Activated CD8-positive, alpha-beta T cell treated with anti-CD3 and anti-CD28 coated beads, Interleukin-2, amount 10 ng/mL, durations not matched to agents 7 days and 5 days (primary cell): ENCODE results near the gene BICC1. TPM values are rescaled to one million over a fixed set of nuclear protein-coding genes. Genes with fewer than 3 reads are reported as not detected.

Experiments used
- ATAC-seq: fragments of 150-1000 bp; cut with Tn5 transposase; one replicate; pipeline ENCODE4 v1.10.0; 2021; ENCODE audit warnings: moderate library complexity
- CTCF ChIA-PET: fragments of 350-600 bp; sonication (Branson Sonifier 250); formaldehyde crosslinking; loops from one replicate; lab custom pipeline; 2021; ENCODE audit warnings: antibody characterized with exemption; lab: Charles Lee
- POLR2A ChIA-PET: fragments of 350-600 bp; sonication (Branson Sonifier 250); formaldehyde crosslinking; loops from one replicate; lab custom pipeline; 2021; ENCODE audit warnings: antibody characterized with exemption; lab: Charles Lee
- DNase-seq: peaks from one replicate; pipeline ENCODE4 v3.0.0-alpha.2; 2020
- H3K27ac Mint-ChIP-seq: one replicate; pipeline ENCODE4 v1.8.0; 2021; ENCODE audit warnings: mild to moderate bottlenecking, mixed read lengths
- H3K27me3 Mint-ChIP-seq: one replicate; pipeline ENCODE4 v1.8.0; 2021; ENCODE audit warnings: low read depth, mixed read lengths
- H3K36me3 Mint-ChIP-seq: one replicate; pipeline ENCODE4 v1.8.0; 2021; ENCODE audit warnings: low read depth, mixed read lengths
- H3K4me1 Mint-ChIP-seq: one replicate; pipeline ENCODE4 v1.8.0; 2021; ENCODE audit warnings: low read depth, mixed read lengths
- H3K4me3 Mint-ChIP-seq: one replicate; pipeline ENCODE4 v1.8.0; 2021; ENCODE audit warnings: mild to moderate bottlenecking, mixed read lengths
- H3K9me3 Mint-ChIP-seq: one replicate; pipeline ENCODE4 v1.8.0; 2022; ENCODE audit warnings: mixed read lengths; ENCODE audit not compliant: insufficient read depth
- total RNA-seq, 2 experiments: library from RNA; stranded (reverse); gene quantifications; one replicate each; pipeline ENCODE4 v1.2.3, GENCODE V29; 2021

The BICC1 gene
- total RNA-seq, 2 experiments from 2014 or later, result not detected

- ChIA-PET POLR2A (no interaction called here), CTCF (no interaction called here)
- peaks cover 5% of the 10 kb centered on the region for H3K9me3 Mint-ChIP-seq
- ATAC-seq (no peak), DNase-seq (no peak)
- H3K36me3 Mint-ChIP-seq, result no peaks in the 10 kb centered on the region
- no peak overlapping the region for H3K4me3 Mint-ChIP-seq
- no peaks in the 10 kb centered on the region for H3K4me1 Mint-ChIP-seq
- H3K27me3 Mint-ChIP-seq, result no peaks in the 10 kb centered on the region
- no peak overlapping the region for H3K27ac Mint-ChIP-seq
These were observed 215.0 kb downstream of the BICC1 start for GRCh38 chr10:58727633-58728032.

DNA sequence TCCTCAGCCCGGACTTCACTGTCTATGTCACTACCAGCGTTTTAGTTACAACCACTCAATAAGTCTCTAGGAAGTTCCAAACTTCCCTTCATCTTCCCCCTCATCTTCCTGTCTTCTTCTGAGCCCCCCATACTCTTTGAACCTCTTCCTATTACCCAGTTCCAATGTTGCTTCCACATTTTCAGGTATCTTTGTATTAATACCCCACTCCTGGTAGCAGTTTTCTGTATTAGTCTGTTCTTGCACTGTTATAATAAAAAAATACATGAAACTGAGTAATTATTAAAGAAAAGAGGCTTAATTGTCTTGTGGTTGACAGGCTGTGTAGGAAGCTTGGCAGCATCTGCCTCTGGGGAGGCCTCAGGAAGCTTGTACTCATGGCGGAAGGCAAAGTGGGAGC is 218.6 kb downstream of the BICC1 start:
- Mint-ChIP-seq H3K4me1 (no peaks in the 10 kb centered on the region), H3K9me3 (peaks cover 5% of the 10 kb centered on the region), H3K36me3 (no peaks in the 10 kb centered on the region), H3K4me3 (no peak overlapping the region), H3K27me3 (no peaks in the 10 kb centered on the region), H3K27ac (no peak overlapping the region)
- DNase-seq, result no peak
- ATAC-seq, result no peak
- POLR2A ChIA-PET, result no interaction called here
- CTCF ChIA-PET, result no interaction called here

DNA sequence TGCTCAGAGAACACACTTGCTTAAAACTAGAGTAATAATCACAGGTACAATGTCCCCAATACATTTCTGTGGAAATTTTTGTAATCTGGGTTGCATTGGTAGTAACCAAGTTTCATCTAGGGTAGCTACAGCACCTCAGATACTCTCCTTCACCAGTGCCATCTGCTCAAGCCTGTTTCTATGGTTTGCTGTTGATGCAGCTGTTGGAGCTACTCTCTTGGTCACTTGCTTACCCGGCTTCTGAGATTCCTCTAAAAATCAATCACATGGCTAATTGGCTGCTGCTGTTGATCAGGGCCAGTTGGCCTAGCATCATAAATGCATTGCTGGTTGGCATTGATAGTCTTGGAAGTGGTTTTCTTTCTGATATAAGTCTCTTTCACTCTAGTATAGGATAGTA is 220.8 kb downstream of the BICC1 start:
- Mint-ChIP-seq H3K27ac (no peak overlapping the region), H3K27me3 (no peaks in the 10 kb centered on the region), H3K4me1 (no peaks in the 10 kb centered on the region), H3K9me3 (peaks cover 5% of the 10 kb centered on the region), H3K4me3 (no peak overlapping the region), H3K36me3 (no peaks in the 10 kb centered on the region)
- no peak for ATAC-seq
- ChIA-PET CTCF (no interaction called here), POLR2A (no interaction called here)
- no peak for DNase-seq

- no peak overlapping the region for H3K27ac Mint-ChIP-seq
- no peaks in the 10 kb centered on the region for H3K4me1 Mint-ChIP-seq
- H3K4me3 Mint-ChIP-seq, result no peak overlapping the region
- CTCF ChIA-PET, result interaction anchor here (0.8 kb wide), 1 partner anchor 772 kb away, joined by 3 read pairs; no protein-coding TSS in a partner anchor
- POLR2A ChIA-PET, result no interaction called here
- DNase-seq (no peak), ATAC-seq (no peak)
- H3K27me3 Mint-ChIP-seq, result no peaks in the 10 kb centered on the region
- peaks cover 5% of the 10 kb centered on the region for H3K9me3 Mint-ChIP-seq
- no peaks in the 10 kb centered on the region for H3K36me3 Mint-ChIP-seq
These were observed 221.4 kb downstream of the BICC1 start for GRCh38 chr10:58734116-58734515.

DNA sequence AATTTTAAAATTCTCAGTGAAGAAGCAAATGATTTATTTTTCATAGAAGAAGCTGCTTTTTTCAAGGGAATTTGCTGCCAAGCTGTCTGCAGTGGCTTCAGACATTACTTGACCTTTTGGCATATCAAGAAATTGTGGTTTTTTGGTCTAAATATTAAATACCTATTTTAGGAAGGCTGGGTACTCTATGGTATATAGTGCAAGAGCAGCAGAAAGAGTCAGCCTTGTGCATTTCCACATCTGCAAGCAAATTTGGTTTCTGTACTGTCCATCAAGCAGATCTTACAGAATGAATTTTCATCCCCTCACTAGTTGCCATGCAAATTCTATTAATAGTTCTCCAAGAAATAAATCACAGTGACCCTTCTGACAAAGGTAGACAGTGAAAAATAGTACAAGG is 222.0 kb downstream of the BICC1 start:
- no peaks in the 10 kb centered on the region for H3K36me3 Mint-ChIP-seq

GRCh38 chr10:58735087-58735486 is 222.4 kb downstream of the BICC1 start:
- no peak for ATAC-seq
- POLR2A ChIA-PET, result no interaction called here
- CTCF ChIA-PET, result no interaction called here
- no peak overlapping the region for H3K27ac Mint-ChIP-seq
- no peak for DNase-seq
- H3K4me3 Mint-ChIP-seq, result no peak overlapping the region
- peaks cover 5% of the 10 kb centered on the region for H3K9me3 Mint-ChIP-seq
- H3K36me3 Mint-ChIP-seq, result no peaks in the 10 kb centered on the region
- no peaks in the 10 kb centered on the region for H3K4me1 Mint-ChIP-seq
- no peaks in the 10 kb centered on the region for H3K27me3 Mint-ChIP-seq

More for the DNA sequence above, 222.0 kb downstream of the BICC1 start:
- ChIA-PET CTCF (interaction anchor here (0.8 kb wide), 1 partner anchor 772 kb away, joined by 3 read pairs; no protein-coding TSS in a partner anchor), POLR2A (no interaction called here)
- Mint-ChIP-seq H3K4me3 (no peak overlapping the region), H3K4me1 (no peaks in the 10 kb centered on the region), H3K9me3 (peaks cover 5% of the 10 kb centered on the region), H3K27ac (no peak overlapping the region), H3K27me3 (no peaks in the 10 kb centered on the region)
- no peak for ATAC-seq
- no peak for DNase-seq

GRCh38 chr10:58740620-58741369 is 228.1 kb downstream of the BICC1 start:
- Mint-ChIP-seq H3K9me3 (no peaks in the 10 kb centered on the region), H3K4me1 (no peaks in the 10 kb centered on the region), H3K4me3 (no peak overlapping the region), H3K27me3 (peaks cover 2% of the 10 kb centered on the region), H3K27ac (no peak overlapping the region), H3K36me3 (no peaks in the 10 kb centered on the region)
- DNase-seq (no peak), ATAC-seq (no peak)
- ChIA-PET CTCF (no interaction called here), POLR2A (no interaction called here)

- Mint-ChIP-seq H3K36me3 (no peaks in the 10 kb centered on the region), H3K4me3 (no peak overlapping the region), H3K4me1 (no peaks in the 10 kb centered on the region), H3K27ac (no peak overlapping the region), H3K9me3 (no peaks in the 10 kb centered on the region), H3K27me3 (peaks cover 2% of the 10 kb centered on the region)
- POLR2A ChIA-PET, result no interaction called here
- CTCF ChIA-PET, result no interaction called here
- ATAC-seq (no peak), DNase-seq (no peak)
These were observed 229.0 kb downstream of the BICC1 start for GRCh38 chr10:58741673-58742072.

DNA sequence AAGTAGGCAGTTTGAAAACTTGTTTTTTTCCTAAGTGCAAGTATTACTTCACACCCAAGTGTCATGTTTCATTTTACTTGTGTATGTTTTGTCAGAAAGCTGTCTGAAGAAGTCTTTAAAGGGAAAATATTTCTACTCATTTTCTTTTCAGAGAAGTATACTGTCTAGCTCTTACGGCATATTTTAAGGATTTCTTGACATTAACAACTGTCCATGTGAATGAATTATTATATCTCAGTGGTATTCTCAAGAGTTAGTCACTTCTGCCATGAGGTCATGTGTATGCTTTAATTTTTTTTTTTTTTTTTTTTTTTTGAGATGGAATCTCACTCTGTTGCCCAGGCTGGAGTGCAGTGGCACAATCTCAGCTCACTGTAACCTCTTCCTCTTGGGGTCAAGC is 229.5 kb downstream of the BICC1 start:
- no peak overlapping the region for H3K4me3 Mint-ChIP-seq
- no peaks in the 10 kb centered on the region for H3K36me3 Mint-ChIP-seq
- H3K27ac Mint-ChIP-seq, result no peak overlapping the region
- H3K9me3 Mint-ChIP-seq, result no peaks in the 10 kb centered on the region
- ChIA-PET POLR2A (no interaction called here), CTCF (no interaction called here)
- peaks cover 2% of the 10 kb centered on the region for H3K27me3 Mint-ChIP-seq
- ATAC-seq, result no peak
- H3K4me1 Mint-ChIP-seq, result no peaks in the 10 kb centered on the region
- DNase-seq, result no peak

- POLR2A ChIA-PET, result no interaction called here
- ATAC-seq (no peak), DNase-seq (no peak)
- no peak overlapping the region for H3K27ac Mint-ChIP-seq
- H3K4me1 Mint-ChIP-seq, result no peaks in the 10 kb centered on the region
- H3K36me3 Mint-ChIP-seq, result no peaks in the 10 kb centered on the region
- no peak overlapping the region for H3K4me3 Mint-ChIP-seq
- peaks cover 2% of the 10 kb centered on the region for H3K27me3 Mint-ChIP-seq
- CTCF ChIA-PET, result no interaction called here
- H3K9me3 Mint-ChIP-seq, result no peaks in the 10 kb centered on the region
These were observed 230.9 kb downstream of the BICC1 start for GRCh38 chr10:58743466-58744115.

- CTCF ChIA-PET, result no interaction called here
- no peaks in the 10 kb centered on the region for H3K9me3 Mint-ChIP-seq
- H3K4me1 Mint-ChIP-seq, result no peaks in the 10 kb centered on the region
- no peak for ATAC-seq
- DNase-seq, result no peak
- peaks cover 2% of the 10 kb centered on the region for H3K27me3 Mint-ChIP-seq
- H3K4me3 Mint-ChIP-seq, result no peak overlapping the region
- POLR2A ChIA-PET, result no interaction called here
- H3K36me3 Mint-ChIP-seq, result no peaks in the 10 kb centered on the region
- no peak overlapping the region for H3K27ac Mint-ChIP-seq
These were observed 234.0 kb downstream of the BICC1 start for GRCh38 chr10:58746474-58747185.

- no peaks in the 10 kb centered on the region for H3K4me1 Mint-ChIP-seq
- no peak overlapping the region for H3K27ac Mint-ChIP-seq
- H3K4me3 Mint-ChIP-seq, result no peak overlapping the region
- ATAC-seq, result no peak
- no peak for DNase-seq
- H3K9me3 Mint-ChIP-seq, result no peaks in the 10 kb centered on the region
- H3K36me3 Mint-ChIP-seq, result no peaks in the 10 kb centered on the region
- ChIA-PET CTCF (no interaction called here), POLR2A (no interaction called here)
- H3K27me3 Mint-ChIP-seq, result peaks cover 2% of the 10 kb centered on the region
These were observed 235.0 kb downstream of the BICC1 start for GRCh38 chr10:58747687-58748086.
